ENCODE measurements around the gene BBS2.

GRCh38 chr16:56539656-56540055, 19.8 kb upstream of the BBS2 start:
- TF ChIP-seq POLR2AphosphoS5 (IDR thresholded peaks at IDR 0.05; ENCODE audit: borderline replicate concordance, low read depth, low read length) (no peak), EZH2 (IDR thresholded peaks at IDR 0.05) (no peak)

All from SK-N-MC (cell line).